GM23248 (cell line): ENCODE data around the gene ACOT13. TPM values are rescaled to one million over a fixed set of nuclear protein-coding genes. Genes with fewer than 3 reads are reported as not detected.
"Not testable (repeated sequence)": the region's sequence is repeated elsewhere in the genome, so short reads cannot be mapped to it uniquely, and the experiment has no call there.

Experiments used
- DNase-seq: peaks from one replicate; pipeline ENCODE4 v3.0.0-alpha.2; 2015
- H2AFZ ChIP-seq: fragments of 200-600 bp; sonication (generic); 2 replicates; pipeline ENCODE4 v1.6.1; 2016; ENCODE audit warnings: antibody characterized with exemption
- H3F3A ChIP-seq: fragments of 200-600 bp; sonication (generic); 2 replicates; pipeline ENCODE4 v1.6.1; 2016; ENCODE audit warnings: mild to moderate bottlenecking, antibody characterized with exemption, mixed run types; ENCODE audit not compliant: insufficient read depth
- H3K27ac ChIP-seq: fragments of 200-600 bp; sonication (generic); 2 replicates; pipeline ENCODE4 v1.5.1; 2016; ENCODE audit warnings: mild to moderate bottlenecking
- H3K27me3 ChIP-seq: fragments of 200-600 bp; sonication (generic); replicated peaks from 2 replicates; pipeline ENCODE4 v1.6.1; 2016; ENCODE audit warnings: mild to moderate bottlenecking; ENCODE audit not compliant: insufficient read depth
- H3K36me3 ChIP-seq: fragments of 200-600 bp; sonication (generic); 2 replicates; pipeline ENCODE4 v1.6.1; 2016; ENCODE audit warnings: low read depth, mild to moderate bottlenecking
- H3K4me1 ChIP-seq: fragments of 200-600 bp; sonication (generic); 2 replicates; pipeline ENCODE4 v1.6.1; 2016; ENCODE audit warnings: mild to moderate bottlenecking; ENCODE audit not compliant: insufficient read depth
- H3K4me2 ChIP-seq: fragments of 200-600 bp; sonication (generic); one replicate; pipeline ENCODE4 v1.6.1; 2016; ENCODE audit warnings: mild to moderate bottlenecking; ENCODE audit not compliant: unreplicated experiment
- H3K4me3 ChIP-seq: fragments of 200-600 bp; sonication (generic); 2 replicates; pipeline ENCODE4 v1.5.1; 2016; ENCODE audit warnings: mild to moderate bottlenecking
- H3K79me2 ChIP-seq: fragments of 200-600 bp; sonication (generic); 2 replicates; pipeline ENCODE4 v1.6.1; 2016; ENCODE audit warnings: mild to moderate bottlenecking; ENCODE audit not compliant: insufficient read depth
- H3K9ac ChIP-seq: fragments of 200-600 bp; sonication (generic); 2 replicates; pipeline ENCODE4 v1.6.1; 2016; ENCODE audit warnings: mild to moderate bottlenecking
- H3K9me2 ChIP-seq: fragments of 200-600 bp; sonication (generic); 2 replicates; pipeline ENCODE4 v1.6.1; 2016; ENCODE audit warnings: mixed run types, mild to moderate bottlenecking, moderate library complexity; ENCODE audit not compliant: insufficient read depth
- H3K9me3 ChIP-seq: fragments of 200-600 bp; sonication (generic); one replicate; pipeline ENCODE4 v1.6.1; 2017; ENCODE audit warnings: low read depth
- H4K20me1 ChIP-seq: fragments of 200-600 bp; sonication (generic); 2 replicates; pipeline ENCODE4 v1.6.0; 2016; ENCODE audit not compliant: insufficient read depth
- EZH2 ChIP-seq: fragments of 200-600 bp; sonication (generic); IDR thresholded peaks from 2 replicates; pipeline ENCODE4 v1.6.1; 2018; ENCODE audit warnings: antibody characterized with exemption, mild to moderate bottlenecking; ENCODE audit not compliant: insufficient read depth, poor library complexity, severe bottlenecking
- EZH2phosphoT487 ChIP-seq: fragments of 200-600 bp; sonication (generic); IDR thresholded peaks from 2 replicates; pipeline ENCODE4 v1.6.1; 2018; ENCODE audit warnings: antibody characterized with exemption, moderate library complexity, mild to moderate bottlenecking, low read depth; ENCODE audit not compliant: insufficient read depth
- WGBS, 2 experiments: methylation state at CpG; one replicate each; pipeline ENCODE4 v1.1.6; 2015 to 2017; ENCODE audit warnings: low lambda C conversion rate in 2 of 2, low coverage in 1 of 2; ENCODE audit errors: missing lambda C conversion rate in 2 of 2; 5-methylcytosine and 5-hydroxymethylcytosine counted together
- in situ Hi-C: fragments of 300-500 bp; cut with MboI; formaldehyde crosslinking; loops from 2 replicates; pipeline ENCODE4 v1.15.0; 2020
- polyA plus RNA-seq: library from polyadenylated mRNA; unstranded; fragments of >200 nt; fragmentation: Nextera tagmentation; extraction: Ambion mirVana; gene quantifications from 2 replicates; pipeline ENCODE4 v1.2.1, GENCODE V29; 2016
- total RNA-seq: library from RNA; depleted of rRNA; stranded (reverse); fragments of >200 nt; shearing (Covaris generic); gene quantifications from 2 replicates; pipeline ENCODE4 v1.2.3, GENCODE V29; 2014

ACOT13 gene
- total and polyA plus RNA-seq, 2 experiments from 2014 or later, result 3.4 to 26.2 TPM

GRCh38 chr6:24692415-24692814 is 25.5 kb downstream of the ACOT13 start:
- H4K20me1 ChIP-seq, result no peaks in the 10 kb centered on the region
- no peaks in the 10 kb centered on the region for H3K36me3 ChIP-seq
- WGBS, 2 experiments, result 82 to 88% methylated on average over 3 of the region's 3 CpGs
- no peak overlapping the region for H3K27ac ChIP-seq
- H3K9me3 ChIP-seq, result no peaks in the 10 kb centered on the region
- no peak overlapping the region for H2AFZ ChIP-seq
- H3K9ac ChIP-seq, result no peak overlapping the region
- H3K9me2 ChIP-seq, result no peaks in the 10 kb centered on the region
- in situ Hi-C loops, result loop anchor here (5.0 to 10.0 kb wide), 2 partner anchors 110 to 258 kb away; no protein-coding TSS in a partner anchor
- H3K4me2 ChIP-seq, result no peak overlapping the region
- 0 out of 2 replicates have a peak, but pooled peaks cover 6% of the 10 kb centered on the region for H3K4me1 ChIP-seq
- no peaks in the 10 kb centered on the region for H3K79me2 ChIP-seq
- TF ChIP-seq EZH2phosphoT487, result no peak
- TF ChIP-seq EZH2, result no peak
- no peak overlapping the region for H3K4me3 ChIP-seq
- H3K27me3 ChIP-seq, result no peaks in the 10 kb centered on the region
- H3F3A ChIP-seq, result peaks cover 8% of the 10 kb centered on the region; the same call in 1 of the 2 replicates
- no peak for DNase-seq

- Histone ChIP-seq H3K4me1 (0 out of 2 replicates have a peak, but pooled peaks cover 6% of the 10 kb centered on the region), H3K9me3 (no peaks in the 10 kb centered on the region), H3K4me2 (no peak overlapping the region), H3K4me3 (no peak overlapping the region), H4K20me1 (no peaks in the 10 kb centered on the region), H3F3A (peaks cover 15% of the 10 kb centered on the region), H3K9me2 (no peaks in the 10 kb centered on the region), H3K79me2 (no peaks in the 10 kb centered on the region), H3K36me3 (no peaks in the 10 kb centered on the region), H2AFZ (no peak overlapping the region), H3K27ac (no peak overlapping the region), H3K9ac (no peak overlapping the region), H3K27me3 (no peaks in the 10 kb centered on the region)
- DNase-seq, result no peak
- TF ChIP-seq EZH2phosphoT487 (no peak), EZH2 (no peak)
- in situ Hi-C loops, result loop anchor here (5.0 to 10.0 kb wide), 2 partner anchors 111 to 258 kb away; no protein-coding TSS in a partner anchor
- 88 to 96% methylated on average over 2 of the region's 2 CpGs for WGBS, 2 experiments
Observed at GRCh38 chr6:24692848-24693592, 26.1 kb downstream of the ACOT13 start.

DNA sequence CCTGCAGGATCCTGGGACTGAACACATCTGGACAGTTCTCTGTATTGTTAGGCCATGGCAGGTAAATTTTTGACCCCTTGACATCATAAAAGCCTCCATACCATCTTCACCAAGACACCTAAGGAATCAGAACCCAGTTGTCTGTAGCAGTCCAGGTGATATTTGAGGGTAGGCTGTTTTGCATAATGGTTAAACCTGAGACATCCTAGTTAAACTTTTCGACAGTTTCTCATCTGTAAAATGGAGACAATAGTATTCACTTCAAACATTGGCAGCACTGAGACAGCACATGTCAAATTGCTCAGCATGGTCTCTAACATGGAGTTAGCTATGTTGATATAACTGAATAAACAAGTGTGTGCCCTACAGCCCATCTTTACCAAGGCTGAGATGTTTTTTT is 27.3 kb downstream of the ACOT13 start:
- 53 to 69% methylated on average over 1 of the region's 1 CpG for whole genome bisulfite sequencing, 2 experiments
- no peak overlapping the region for H3K4me3 ChIP-seq
- DNase-seq, result no peak
- no peak overlapping the region for H2AFZ ChIP-seq
- no peaks in the 10 kb centered on the region for H3K27me3 ChIP-seq
- no peaks in the 10 kb centered on the region for H3K79me2 ChIP-seq
- no peak overlapping the region for H3K27ac ChIP-seq
- H3K9ac ChIP-seq, result no peak overlapping the region
- no peak overlapping the region for H3K4me2 ChIP-seq
- no peaks in the 10 kb centered on the region for H3K9me3 ChIP-seq
- no peaks in the 10 kb centered on the region for H4K20me1 ChIP-seq
- H3F3A ChIP-seq, result peaks cover 16% of the 10 kb centered on the region
- no peaks in the 10 kb centered on the region for H3K36me3 ChIP-seq
- no peak for TF ChIP-seq EZH2phosphoT487
- TF ChIP-seq EZH2, result no peak
- H3K4me1 ChIP-seq, result 0 out of 2 replicates have a peak, but pooled peaks cover 6% of the 10 kb centered on the region
- in situ Hi-C loops, result loop anchor here (5.0 to 10.0 kb wide), 2 partner anchors 112 to 259 kb away; no protein-coding TSS in a partner anchor
- H3K9me2 ChIP-seq, result no peaks in the 10 kb centered on the region

DNA sequence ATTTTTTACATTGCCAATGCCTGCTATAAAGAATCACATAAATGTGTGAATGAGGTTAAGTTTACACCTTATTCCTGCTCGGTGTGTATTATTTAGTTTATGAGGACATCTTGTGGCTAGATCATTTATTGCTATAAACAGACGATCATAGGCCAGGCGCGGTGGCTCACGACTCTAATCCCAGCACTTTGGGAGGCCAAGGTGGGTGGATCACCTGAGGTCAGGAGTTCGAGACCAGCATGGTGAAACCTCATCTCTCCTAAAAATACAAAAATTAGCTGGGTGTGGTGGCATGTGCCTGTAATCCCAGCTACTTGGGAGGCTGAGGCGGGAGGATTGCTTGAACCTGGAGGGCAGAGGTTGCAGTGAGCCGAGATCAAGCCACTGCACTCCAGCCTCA is 28.8 kb downstream of the ACOT13 start:
- WGBS, 2 experiments, result 23 to 30% methylated on average over 8 of the region's 8 CpGs
- H3K9ac ChIP-seq, H3K4me3 ChIP-seq, H3K9me3 ChIP-seq, H3K27me3 ChIP-seq, H3K27ac ChIP-seq, H4K20me1 ChIP-seq, H3K9me2 ChIP-seq, H3K79me2 ChIP-seq, H3K36me3 ChIP-seq, H2AFZ ChIP-seq, H3K4me2 ChIP-seq: not testable (repeated sequence)
- H3F3A ChIP-seq, result peaks cover 28% of the 10 kb centered on the region
- DNase-seq, result peak; percentile 63
- H3K4me1 ChIP-seq, result 0 out of 2 replicates have a peak, but pooled peaks cover 11% of the 10 kb centered on the region
- in situ Hi-C loops, result loop anchor here (10.0 kb wide), 1 partner anchor 261 kb away; no protein-coding TSS in a partner anchor
